ENCODE data around the gene CPNE2. TPM values are rescaled to one million over a fixed set of nuclear protein-coding genes. Genes with fewer than 3 reads are reported as not detected.

CPNE2 gene
- 10 to 100 TPM; 21.6 to 43.0 (median 34.9) TPM for total RNA-seq

- Histone ChIP-seq H3K27ac (replicated peaks in 1 of 4) (peak within 1 kb of the TSS; percentile 81 to 88 (median 84)), H3K27me3 (no peaks in the 10 kb centered on the region), H3K9me3 (no peaks in the 10 kb centered on the region), H3K4me3 (peak within 1 kb of the TSS; percentile 75 to 99 (median 87)), H3K4me1 (peaks cover 15 to 40% (median 29%) of the 10 kb centered on the region in 4 donors), H3K36me3 (no peaks in the 10 kb centered on the region)
- no peak for DNase-seq (ENCODE audit: extremely low spot score)
- intact Hi-C loops (cut with DNase I): loop anchor here (5.0 to 10.0 kb wide), 3 partner anchors 153 to 330 kb away; partner anchors contain the start of gene ARL2BP
- no peak for TF ChIP-seq EP300 (IDR thresholded peaks at IDR 0.05)
- no peak for TF ChIP-seq POLR2A (IDR thresholded peaks at IDR 0.05; ENCODE audit: low read depth)
- peak in 1 of 2 donors; percentile 51 for TF ChIP-seq POLR2AphosphoS5 (IDR thresholded peaks at IDR 0.05)
- peak in 1 of 3 experiments; percentile 11 for TF ChIP-seq CTCF (IDR thresholded peaks at IDR 0.05)
- 0% methylated on average over 12 of the region's 100 CpGs for WGBS
Observed at GRCh38 chr16:57091975-57092785, at the start of gene CPNE2. CPNE2 (plus strand) TSS chr16:57092583; CDS start chr16:57110743, 18,160 bp downstream.

DNA sequence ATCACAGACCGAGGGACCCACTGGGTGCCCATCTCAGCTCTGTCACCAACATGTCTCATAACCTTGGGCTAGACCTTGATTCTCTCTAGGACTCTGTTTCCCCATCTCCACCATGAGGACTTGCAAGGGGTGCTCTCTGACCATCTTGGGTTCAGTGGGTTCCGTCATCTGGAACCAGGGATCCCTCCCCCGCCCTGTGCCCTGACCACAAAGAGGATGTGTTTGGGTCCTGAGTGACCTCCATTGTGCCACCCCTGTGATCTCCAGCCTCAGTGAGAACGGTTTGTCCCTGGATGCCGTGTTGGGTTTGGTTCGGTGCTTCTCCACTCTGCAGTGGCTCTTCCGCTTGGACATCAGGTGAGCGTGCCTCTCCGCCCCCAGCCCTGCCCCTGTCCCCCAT, 49.1 kb upstream of the CPNE2 start:
- 89% methylated on average over 9 of the region's 9 CpGs for WGBS
- Histone ChIP-seq H3K4me1 (peaks cover 9 to 25% (median 15%) of the 10 kb centered on the region in 4 donors), H3K27me3 (no peaks in the 10 kb centered on the region), H3K36me3 (peaks cover 0 to 72% (median 55%) of the 10 kb centered on the region in 4 donors), H3K27ac (replicated peaks in 1 of 4) (no peak overlapping the region), H3K9me3 (no peaks in the 10 kb centered on the region), H3K4me3 (no peak overlapping the region)
- DNase-seq (ENCODE audit: extremely low spot score): no peak
- TF ChIP-seq CTCF (IDR thresholded peaks at IDR 0.05) (no peak), EP300 (IDR thresholded peaks at IDR 0.05) (no peak), POLR2A (IDR thresholded peaks at IDR 0.05; ENCODE audit: low read depth) (no peak), POLR2AphosphoS5 (IDR thresholded peaks at IDR 0.05) (no peak)
- intact Hi-C loops (cut with DNase I): no loop called here

GRCh38 chr16:57044931-57045693, 47.3 kb upstream of the CPNE2 start:
- TF ChIP-seq POLR2A (IDR thresholded peaks at IDR 0.05; ENCODE audit: low read depth) (no peak), POLR2AphosphoS5 (IDR thresholded peaks at IDR 0.05) (no peak), EP300 (IDR thresholded peaks at IDR 0.05) (no peak), CTCF (IDR thresholded peaks at IDR 0.05) (no peak)
- intact Hi-C loops (cut with DNase I): loop anchor here (5.0 kb wide), 1 partner anchor 178 kb away; the partner anchor contains the start of gene SLC12A3
- Histone ChIP-seq H3K4me3 (peak overlapping the region in 1 of 4 donors; percentile 24), H3K9me3 (no peaks in the 10 kb centered on the region), H3K4me1 (peaks cover 9 to 19% (median 15%) of the 10 kb centered on the region in 4 donors), H3K36me3 (peaks cover 0 to 69% (median 49%) of the 10 kb centered on the region in 4 donors), H3K27me3 (no peaks in the 10 kb centered on the region), H3K27ac (replicated peaks in 1 of 4) (peak overlapping the region in 1 of 4 donors; percentile 7)
- 85% methylated on average over 12 of the region's 12 CpGs for WGBS
- no peak for DNase-seq (ENCODE audit: extremely low spot score)

DNA sequence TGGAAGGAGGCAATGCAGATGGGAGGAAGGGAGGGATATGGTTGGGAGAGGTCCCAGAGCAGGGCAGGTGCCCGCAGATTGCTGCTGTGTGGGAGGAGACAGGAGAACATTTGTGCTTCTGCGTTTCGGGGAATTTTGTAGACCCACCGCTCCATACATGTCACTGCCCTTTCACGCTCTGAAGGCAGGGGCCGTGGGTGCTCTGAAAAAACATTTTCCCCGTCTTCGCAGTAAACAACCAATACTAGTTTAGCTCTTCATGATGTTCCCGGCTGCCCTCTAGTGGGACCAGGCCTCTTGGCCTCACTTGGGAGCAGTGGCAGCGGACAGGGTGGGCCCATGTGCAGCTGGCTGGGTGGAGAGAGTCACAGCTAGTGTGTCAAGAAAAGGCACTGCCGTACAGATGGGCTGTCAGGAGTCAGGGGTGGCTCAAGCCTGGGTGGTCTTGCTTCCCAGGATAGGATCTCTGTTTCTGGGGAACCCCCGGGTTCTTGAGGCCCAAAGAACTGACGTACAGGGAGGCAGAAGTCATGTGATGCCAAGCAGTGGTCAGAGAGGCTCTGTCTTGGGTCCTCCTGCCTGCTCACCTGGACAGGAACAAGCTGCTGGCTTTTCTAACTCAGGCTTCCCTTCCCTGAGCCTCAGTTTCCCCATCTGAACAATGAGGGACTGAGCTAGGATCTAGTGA, 46.5 kb upstream of the CPNE2 start:
- Histone ChIP-seq H3K27me3 (no peaks in the 10 kb centered on the region), H3K36me3 (peaks cover 0 to 65% (median 42%) of the 10 kb centered on the region in 4 donors), H3K9me3 (no peaks in the 10 kb centered on the region), H3K27ac (replicated peaks in 1 of 4) (peak overlapping the region in 1 of 4 donors; percentile 7), H3K4me1 (peaks cover 9 to 17% (median 12%) of the 10 kb centered on the region in 4 donors), H3K4me3 (peak overlapping the region in 1 of 4 donors; percentile 24)
- WGBS: 43% methylated on average over 12 of the region's 13 CpGs
- intact Hi-C loops (cut with DNase I): loop anchor here (5.0 kb wide), 1 partner anchor 179 kb away; the partner anchor contains the start of gene SLC12A3
- TF ChIP-seq CTCF (IDR thresholded peaks at IDR 0.05): peak; percentile 31 to 57 (median 37)
- no peak for TF ChIP-seq POLR2A (IDR thresholded peaks at IDR 0.05; ENCODE audit: low read depth)
- no peak for DNase-seq (ENCODE audit: extremely low spot score)
